NT2/D1 (cell line): ENCODE results near the gene FGD5.

Experiments used
- DNase-seq: peaks from one replicate; pipeline ENCODE4 v3.0.0-alpha.2; 2011; ENCODE audit warnings: low read depth, low spot score
- H3K27me3 ChIP-seq: 2 replicates; pipeline ENCODE4 v1.6.0; 2011; ENCODE audit warnings: mild to moderate bottlenecking; ENCODE audit not compliant: insufficient read length, insufficient read depth
- H3K36me3 ChIP-seq: 2 replicates; pipeline ENCODE4 v1.6.1; 2011; ENCODE audit warnings: mild to moderate bottlenecking, low read length, mixed read lengths; ENCODE audit not compliant: insufficient read depth, insufficient read length
- H3K4me1 ChIP-seq: 2 replicates; pipeline ENCODE4 v1.5.1; 2011; ENCODE audit not compliant: insufficient read depth, insufficient read length
- H3K4me3 ChIP-seq: 2 replicates; pipeline ENCODE4 v1.5.1; 2011; ENCODE audit warnings: low read depth; ENCODE audit not compliant: insufficient read length
- H3K9ac ChIP-seq: 2 replicates; pipeline ENCODE4 v1.6.0; 2011; ENCODE audit warnings: low read depth; ENCODE audit not compliant: insufficient read length
- H3K9me3 ChIP-seq: 2 replicates; pipeline ENCODE4 v1.5.1; 2011; ENCODE audit warnings: mild to moderate bottlenecking, low read length; ENCODE audit not compliant: insufficient read depth
- SUZ12 ChIP-seq: IDR thresholded peaks from 2 replicates; pipeline ENCODE4 v1.6.1; 2011; ENCODE audit not compliant: insufficient read length, insufficient read depth; ENCODE audit errors: extremely low read depth
- YY1 ChIP-seq: IDR thresholded peaks from 2 replicates; pipeline ENCODE4 v1.6.1; 2011; ENCODE audit not compliant: insufficient read length, insufficient read depth
- ZNF274 ChIP-seq: IDR thresholded peaks from 2 replicates; pipeline ENCODE4 v1.6.1; 2011; ENCODE audit warnings: mild to moderate bottlenecking, low read depth, low read length

FGD5 gene

DNA sequence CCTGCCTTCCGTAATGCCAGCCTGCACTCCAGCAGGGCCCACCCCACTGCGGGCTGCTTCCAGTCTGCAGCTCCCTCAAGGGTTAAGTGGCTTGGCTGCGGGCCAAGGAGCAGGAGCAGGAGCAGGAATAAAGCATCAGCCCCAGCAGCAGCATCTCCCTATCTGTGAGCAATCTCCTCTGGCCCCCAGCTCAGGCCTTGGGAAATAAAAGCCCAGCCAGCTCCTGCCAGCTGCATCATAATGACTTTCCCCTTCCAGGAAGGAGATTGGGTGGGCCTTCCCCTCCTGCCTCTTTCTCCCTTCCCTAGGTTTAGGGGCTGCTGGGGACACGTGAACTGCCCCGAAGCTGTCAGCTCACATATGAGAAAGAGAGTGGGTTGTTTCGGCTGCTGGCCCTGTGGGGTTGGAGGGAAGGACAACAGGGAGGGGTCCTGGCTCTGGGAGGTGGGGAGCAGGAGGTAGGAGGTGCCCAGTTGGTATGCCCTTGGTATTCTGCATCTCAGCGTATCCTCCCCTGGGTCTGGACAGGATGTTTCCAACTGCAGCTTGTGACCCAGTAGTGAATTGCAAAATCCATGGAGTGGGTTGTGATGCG is 34.6 kb upstream of the FGD5 start:
- no peaks in the 10 kb centered on the region for H3K27me3 ChIP-seq
- no peak overlapping the region for H3K9ac ChIP-seq
- peaks cover 2% of the 10 kb centered on the region for H3K9me3 ChIP-seq
- TF ChIP-seq SUZ12 (no peak), YY1 (no peak), ZNF274 (no peak)
- H3K4me1 ChIP-seq: no peaks in the 10 kb centered on the region
- no peaks in the 10 kb centered on the region for H3K36me3 ChIP-seq
- no peak overlapping the region for H3K4me3 ChIP-seq
- DNase-seq: peak; percentile 80

DNA sequence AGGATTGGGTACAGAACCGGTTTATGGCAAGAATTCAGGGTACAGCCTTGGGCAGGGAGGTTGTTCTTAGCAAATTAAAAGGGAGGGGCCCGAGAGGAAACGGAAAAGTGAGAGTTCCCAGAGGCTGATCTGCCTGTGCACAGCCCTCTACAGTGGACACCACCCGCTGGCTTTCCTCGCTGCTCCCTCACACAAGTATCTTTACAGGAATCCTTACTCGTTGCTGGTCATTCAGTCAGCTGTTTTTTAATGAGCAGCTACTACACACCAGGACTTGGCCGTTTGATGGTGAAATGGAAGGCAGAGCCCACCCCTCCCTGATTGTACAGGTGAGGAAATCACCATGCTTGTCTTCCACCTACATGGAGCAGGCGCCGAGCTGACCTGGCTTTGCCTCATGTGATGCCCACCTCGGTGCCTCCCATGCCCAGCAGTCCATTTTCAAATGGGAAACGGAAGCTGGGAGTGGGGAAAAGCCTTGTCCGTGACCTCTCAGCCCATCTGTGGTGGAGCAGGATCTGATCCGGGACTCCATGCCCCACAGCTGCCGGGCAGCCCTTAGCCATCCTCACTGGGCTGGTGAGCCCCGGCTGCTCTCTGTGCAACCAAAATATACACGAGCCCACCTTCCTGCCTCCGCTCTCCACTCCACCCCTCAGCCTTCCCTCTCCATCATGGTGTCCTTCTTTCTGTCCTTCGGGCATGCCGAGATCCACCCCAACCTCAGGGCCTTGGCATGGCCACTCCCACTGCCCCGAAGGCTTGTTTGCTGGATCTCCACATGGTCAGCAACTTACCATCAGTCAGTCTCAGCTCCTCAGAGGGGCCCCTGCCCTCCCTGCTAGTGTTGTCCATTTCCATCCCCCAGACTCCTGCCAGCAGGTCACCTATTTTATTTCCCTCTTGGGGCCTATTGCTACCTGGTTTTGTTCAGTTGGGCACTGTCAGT is 33.3 kb upstream of the FGD5 start:
- DNase-seq: no peak
- Histone ChIP-seq H3K4me3 (no peak overlapping the region), H3K27me3 (no peaks in the 10 kb centered on the region), H3K36me3 (no peaks in the 10 kb centered on the region), H3K9ac (no peak overlapping the region), H3K4me1 (no peaks in the 10 kb centered on the region), H3K9me3 (no peaks in the 10 kb centered on the region; the same call in 1 of the 2 replicates)
- TF ChIP-seq SUZ12: no peak
- TF ChIP-seq YY1: no peak
- TF ChIP-seq ZNF274: no peak

DNA sequence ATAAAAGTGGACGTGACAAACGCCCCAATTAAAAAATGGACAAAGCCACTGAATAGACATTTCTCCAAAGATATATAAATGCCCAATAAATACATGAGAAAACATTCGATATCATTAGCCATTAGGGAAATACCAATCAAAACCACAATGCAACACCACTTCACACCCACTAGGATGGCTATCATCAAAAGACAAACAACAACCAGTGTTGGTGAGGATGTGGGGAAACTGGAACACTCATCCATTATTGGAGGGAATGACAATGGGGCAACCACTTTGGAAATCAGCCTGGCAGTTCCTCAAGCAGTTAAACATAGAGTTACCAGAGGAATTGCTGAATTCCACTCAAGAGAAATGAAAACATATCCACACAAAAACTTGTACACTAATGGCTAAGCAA is 32.4 kb upstream of the FGD5 start:
- H3K9ac ChIP-seq: no peak overlapping the region
- H3K4me1 ChIP-seq: peaks cover under 1% of the 10 kb centered on the region
- DNase-seq: no peak
- no peaks in the 10 kb centered on the region for H3K36me3 ChIP-seq
- H3K9me3 ChIP-seq: no peaks in the 10 kb centered on the region; the same call in 1 of the 2 replicates
- H3K4me3 ChIP-seq: no peak overlapping the region
- H3K27me3 ChIP-seq: no peaks in the 10 kb centered on the region
- TF ChIP-seq ZNF274 (no peak), SUZ12 (no peak), YY1 (no peak)

DNA sequence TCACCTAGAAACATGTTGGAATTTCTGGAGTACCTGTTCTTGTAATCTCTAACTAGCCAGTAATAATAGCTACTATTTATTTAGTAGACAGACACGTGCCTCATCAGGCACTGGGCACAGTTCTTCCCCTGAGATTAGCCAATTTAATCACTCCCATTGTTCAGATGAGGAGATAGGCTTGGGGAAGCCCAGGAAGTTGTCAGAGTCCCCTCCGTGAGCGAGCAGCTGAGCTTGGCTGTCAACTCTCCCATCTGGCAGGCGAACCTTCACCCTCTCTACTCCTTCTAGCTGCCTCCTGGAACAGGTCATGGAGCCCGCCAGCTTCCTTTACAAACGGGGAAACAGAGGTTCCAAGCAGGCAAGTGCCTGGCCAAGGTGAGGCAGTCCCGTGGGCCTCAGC is 31.1 kb upstream of the FGD5 start:
- Histone ChIP-seq H3K4me1 (peaks cover 5% of the 10 kb centered on the region), H3K36me3 (no peaks in the 10 kb centered on the region), H3K4me3 (no peak overlapping the region), H3K27me3 (no peaks in the 10 kb centered on the region), H3K9ac (no peak overlapping the region), H3K9me3 (no peaks in the 10 kb centered on the region; the same call in 1 of the 2 replicates)
- DNase-seq: no peak
- no peak for TF ChIP-seq SUZ12

DNA sequence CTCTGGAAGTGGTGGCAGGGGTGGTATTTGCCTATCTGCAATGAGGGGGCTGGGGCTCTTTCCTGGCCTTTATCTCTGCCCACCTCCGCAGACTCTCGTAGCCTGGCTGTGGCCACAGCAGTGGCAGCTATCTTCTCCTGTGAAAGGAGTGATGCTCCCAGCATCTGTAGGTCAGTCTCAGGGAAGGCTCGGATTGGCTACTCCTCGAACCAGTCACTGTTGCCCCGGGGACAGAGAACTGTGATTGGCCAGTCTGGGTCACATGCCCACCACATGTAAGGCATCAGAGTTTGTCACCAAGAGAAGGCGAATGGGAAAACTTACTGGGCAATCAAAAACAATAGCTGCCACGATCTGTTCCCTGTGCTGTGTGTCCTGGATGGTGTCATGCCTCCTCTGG is 30.1 kb upstream of the FGD5 start:
- Histone ChIP-seq H3K4me1 (peaks cover 11% of the 10 kb centered on the region), H3K9me3 (no peaks in the 10 kb centered on the region; the same call in 1 of the 2 replicates), H3K36me3 (no peaks in the 10 kb centered on the region), H3K27me3 (no peaks in the 10 kb centered on the region), H3K4me3 (no peak overlapping the region), H3K9ac (no peak overlapping the region)
- no peak for DNase-seq
- no peak for TF ChIP-seq SUZ12
- no peak for TF ChIP-seq ZNF274
- no peak for TF ChIP-seq YY1

DNA sequence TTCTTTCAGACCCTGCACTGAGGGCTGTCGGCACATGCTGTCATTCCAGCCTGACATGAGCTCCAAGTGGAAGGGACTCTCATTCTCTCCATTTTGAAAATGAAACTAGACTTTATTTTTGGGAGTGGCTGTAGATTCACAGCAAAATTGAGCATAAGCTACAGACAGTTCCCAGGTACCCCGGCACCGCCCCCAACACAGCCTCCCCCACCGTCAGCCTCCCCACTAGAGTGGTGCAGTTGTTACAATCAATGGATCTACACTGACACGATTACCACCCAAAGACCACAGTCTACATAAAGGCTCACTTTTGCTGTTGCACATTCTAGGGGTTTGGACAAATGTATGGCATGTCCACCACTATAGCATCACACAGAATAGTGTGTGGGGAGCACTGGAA is 29.5 kb upstream of the FGD5 start:
- peaks cover 14% of the 10 kb centered on the region for H3K4me1 ChIP-seq
- no peak for TF ChIP-seq ZNF274
- no peak for TF ChIP-seq YY1
- no peak for TF ChIP-seq SUZ12

DNA sequence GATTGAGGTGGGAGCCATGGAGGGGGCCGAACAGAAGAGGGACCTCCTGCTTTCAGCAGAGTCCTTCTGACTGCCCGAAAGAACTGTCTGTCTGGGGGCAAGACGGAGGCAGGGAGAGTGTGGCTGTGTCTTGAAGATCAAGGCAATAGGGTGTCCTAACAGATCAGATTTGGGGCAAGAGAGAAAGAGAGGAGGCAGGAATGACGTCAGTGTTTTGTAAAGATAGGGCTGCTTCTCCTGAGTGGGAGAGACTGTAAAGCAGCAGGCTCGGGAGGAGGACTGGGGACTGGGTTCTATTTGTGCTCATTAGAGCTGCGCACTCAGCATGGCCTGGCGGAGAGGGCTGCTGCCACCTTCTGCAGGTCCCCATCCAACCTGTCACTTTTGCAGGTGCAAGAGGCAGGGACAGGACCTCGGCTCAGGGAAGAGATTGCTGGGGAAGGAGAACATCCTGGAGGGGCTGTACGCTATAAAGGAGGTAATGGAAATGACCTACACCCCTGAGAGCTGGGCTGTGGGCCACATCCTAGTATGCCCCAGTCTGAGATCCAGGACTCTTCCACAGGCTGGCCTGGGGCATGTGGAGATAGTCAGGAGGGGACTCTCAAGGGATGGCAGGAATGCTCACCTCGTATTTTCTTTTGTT is 29.0 kb upstream of the FGD5 start:
- H3K4me1 ChIP-seq: peaks cover 14% of the 10 kb centered on the region
- no peak overlapping the region for H3K4me3 ChIP-seq
- no peaks in the 10 kb centered on the region for H3K27me3 ChIP-seq
- no peaks in the 10 kb centered on the region; the same call in 1 of the 2 replicates for H3K9me3 ChIP-seq
- no peak for TF ChIP-seq ZNF274
- TF ChIP-seq SUZ12: no peak
- TF ChIP-seq YY1: no peak
- no peak for DNase-seq
- no peak overlapping the region for H3K9ac ChIP-seq
- H3K36me3 ChIP-seq: no peaks in the 10 kb centered on the region

More for the DNA sequence above, 29.5 kb upstream of the FGD5 start:
- Histone ChIP-seq H3K9ac (no peak overlapping the region), H3K27me3 (no peaks in the 10 kb centered on the region), H3K4me3 (no peak overlapping the region), H3K36me3 (no peaks in the 10 kb centered on the region), H3K9me3 (no peaks in the 10 kb centered on the region; the same call in 1 of the 2 replicates)
- DNase-seq: no peak
